IPS DF 19.7 (cell line): Measurements from ENCODE around the gene ZNF740.
A peak's percentile ranks its signal among the peaks of the same experiment; 100 is the strongest.
"Not testable (repeated sequence)": the region's sequence is repeated elsewhere in the genome, so short reads cannot be mapped to it uniquely, and the experiment has no call there.

Experiments
- DNase-seq: peaks from one replicate; pipeline ENCODE4 v3.0.0-alpha.2; 2013; ENCODE audit warnings: low read depth, low spot score

The ZNF740 gene

DNA sequence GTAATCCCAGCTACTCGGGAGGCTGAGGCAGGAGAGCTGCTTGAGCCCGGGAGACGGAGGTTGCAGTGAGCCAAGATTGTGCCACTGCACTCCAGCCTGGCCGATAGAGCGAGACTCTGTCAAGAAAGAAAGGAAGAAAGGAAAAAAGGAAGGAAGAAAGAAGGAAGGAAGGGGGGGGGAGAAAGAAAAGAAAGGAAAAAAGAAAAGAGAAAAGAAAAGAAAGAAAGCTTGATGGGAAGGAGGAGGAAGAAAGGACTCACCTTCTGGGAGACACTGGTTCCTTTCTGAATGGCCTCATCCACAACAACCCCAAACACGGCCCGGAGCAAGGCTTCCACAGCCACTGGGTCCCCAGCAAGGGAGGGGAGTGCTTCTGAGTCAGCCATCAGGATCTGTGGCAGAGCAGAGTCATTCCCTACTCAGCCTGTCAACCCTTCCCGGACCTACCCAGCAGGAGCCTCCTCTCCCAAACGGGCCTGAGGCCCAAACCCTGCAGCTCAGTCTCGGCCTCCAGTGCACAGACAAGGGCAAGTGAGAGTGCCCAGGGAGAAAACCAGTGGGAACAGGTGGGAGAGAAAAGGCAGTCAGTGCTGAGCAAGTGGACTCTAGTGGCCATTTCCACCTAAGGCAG lies 7.3 kb upstream of the ZNF740 start:
- DNase-seq: no peak

DNA sequence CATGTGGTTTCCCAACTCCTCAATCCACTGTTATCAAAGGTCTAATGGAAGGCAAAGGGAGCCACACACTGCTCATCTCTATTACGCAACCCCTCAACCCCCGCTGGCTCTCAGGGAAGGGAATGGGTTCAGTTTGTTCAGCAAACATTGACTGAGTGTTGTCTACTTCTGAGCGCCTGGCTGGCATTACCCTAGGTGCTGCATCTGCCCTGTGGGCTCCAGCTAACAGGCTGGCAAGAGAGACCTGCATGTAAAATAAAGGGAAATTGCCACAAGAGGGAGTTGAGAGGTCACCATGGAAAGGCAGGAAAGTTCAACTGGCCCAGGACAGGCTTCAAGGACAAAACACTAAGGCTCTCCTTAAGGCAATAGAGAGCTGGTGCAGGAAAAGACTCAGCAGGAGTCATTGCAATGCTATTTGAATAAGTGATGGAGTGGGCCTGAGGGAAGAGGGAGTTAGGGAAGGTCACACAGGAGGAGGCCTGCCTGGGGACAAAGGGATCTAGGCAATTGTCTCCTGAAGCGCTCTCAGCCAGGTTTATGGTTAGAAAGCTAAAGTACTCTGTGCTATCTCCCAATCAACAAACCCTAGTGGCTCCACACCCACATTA lies 5.5 kb upstream of the ZNF740 start:
- peak; percentile 98 for DNase-seq

DNA sequence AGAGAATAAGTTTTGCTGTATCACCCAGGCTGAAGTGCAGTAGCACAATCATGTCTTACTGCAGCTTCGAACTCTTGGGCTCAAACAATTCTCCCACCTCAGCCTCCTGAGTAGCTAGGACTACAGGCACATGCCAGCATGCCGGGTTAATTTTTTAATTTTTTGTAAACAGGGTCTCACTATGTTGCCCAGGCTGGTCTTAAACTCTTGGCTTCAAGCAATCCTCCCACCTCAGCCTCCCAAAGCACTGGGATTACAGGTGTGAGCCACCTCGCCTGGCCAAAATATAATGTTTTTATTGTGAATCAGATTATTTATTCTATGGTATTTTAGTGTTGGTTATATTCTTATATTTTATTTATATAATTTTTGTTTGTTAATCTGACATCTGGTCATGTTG lies 3.8 kb upstream of the ZNF740 start:
- DNase-seq: no peak

DNA sequence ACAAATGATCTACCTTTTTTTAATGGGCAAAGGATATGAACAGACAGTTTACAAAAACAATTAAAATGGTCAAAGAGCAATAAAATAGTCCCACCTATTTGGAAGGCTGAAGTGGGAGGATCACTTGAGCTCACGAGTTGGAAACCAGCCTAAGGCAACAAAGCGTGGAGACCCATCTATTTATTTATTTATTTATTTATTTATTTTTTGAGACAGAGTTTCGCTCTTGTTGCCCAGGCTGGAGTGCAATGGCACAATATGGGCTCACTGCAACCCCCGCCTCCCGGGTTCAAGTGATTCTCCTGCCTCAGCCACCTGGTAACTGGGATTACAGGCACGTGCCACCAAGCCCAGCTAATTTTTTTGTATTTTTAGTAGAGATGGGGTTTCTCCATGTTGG lies 3.1 kb upstream of the ZNF740 start:
- not testable (repeated sequence) for DNase-seq

GRCh38 chr12:53178803-53179202 lies 1.7 kb upstream of the ZNF740 start:
- DNase-seq: not testable (repeated sequence)

DNA sequence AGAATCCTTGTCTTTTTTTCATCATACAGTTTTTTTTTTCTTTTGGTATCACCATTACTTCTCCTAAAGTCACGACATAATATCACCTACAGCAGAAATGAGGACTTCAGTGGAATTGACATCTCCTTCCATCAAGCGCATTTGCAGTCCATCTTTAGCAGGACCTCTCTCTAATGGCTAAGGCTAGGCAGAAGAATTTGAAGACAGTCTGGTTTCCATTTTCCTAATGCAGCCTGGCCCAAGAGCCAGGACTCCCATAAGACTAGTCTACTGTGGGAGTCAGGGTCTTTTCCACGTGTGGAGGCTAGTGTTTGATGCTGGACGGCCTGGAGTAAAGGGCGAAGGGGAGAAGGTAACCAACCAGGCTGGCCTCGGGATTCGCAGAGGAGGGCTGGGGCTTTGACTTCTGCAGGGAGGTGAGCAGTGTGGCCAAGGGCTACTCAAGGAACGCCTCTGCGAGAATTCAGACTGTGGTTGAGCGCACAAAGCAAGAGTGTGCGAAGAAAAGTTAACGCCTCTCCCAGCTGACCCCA lies 769 bp upstream of the ZNF740 start:
- DNase-seq: no peak

GRCh38 chr12:53180931-53181645 lies 566 bp downstream of the ZNF740 start:
- no peak for DNase-seq

DNA sequence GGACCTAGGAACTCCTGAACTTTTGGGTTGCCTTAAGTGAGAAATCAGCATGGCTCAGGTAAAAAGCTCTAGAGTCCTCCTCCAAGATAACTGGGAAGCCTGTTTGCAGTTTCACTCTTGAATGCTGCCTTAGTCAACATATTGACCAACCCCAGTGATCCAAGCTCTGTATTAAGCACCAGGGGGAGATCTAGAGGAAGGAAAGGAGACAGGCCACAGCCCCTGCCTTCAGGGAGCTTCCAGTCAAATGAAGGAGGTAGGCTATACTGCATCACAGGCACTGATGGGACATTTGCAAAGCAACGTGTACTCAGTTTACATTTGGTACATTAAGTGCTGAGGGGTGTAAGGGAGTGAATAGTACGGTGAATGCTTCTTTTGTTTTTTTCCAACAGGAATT lies 1.4 kb downstream of the ZNF740 start:
- no peak for DNase-seq

GRCh38 chr12:53182903-53183302 lies 2.4 kb downstream of the ZNF740 start:
- no peak for DNase-seq

GRCh38 chr12:53184828-53185227 lies 4.3 kb downstream of the ZNF740 start:
- DNase-seq: no peak

- DNase-seq: no peak
Observed at GRCh38 chr12:53185582-53186153, 5.1 kb downstream of the ZNF740 start.

DNA sequence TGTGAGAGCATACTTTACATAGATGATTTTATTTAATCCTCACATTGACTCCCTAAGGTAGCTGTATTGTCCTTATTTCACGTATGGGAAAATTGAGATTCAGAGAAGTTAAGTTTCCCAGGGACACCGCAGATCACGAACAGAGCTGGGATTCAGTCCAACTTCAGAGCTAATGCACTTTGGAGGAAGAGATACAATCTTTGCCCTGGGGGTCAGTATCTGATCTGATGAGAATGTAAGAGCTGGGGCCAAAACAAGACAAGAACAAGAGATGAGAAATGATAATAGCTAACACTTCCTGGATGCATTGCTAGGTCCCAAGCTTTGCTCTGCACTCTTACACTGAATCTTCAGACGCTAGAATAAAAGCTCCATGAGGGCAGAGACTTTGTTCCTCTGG lies 6.2 kb downstream of the ZNF740 start:
- DNase-seq: no peak

DNA sequence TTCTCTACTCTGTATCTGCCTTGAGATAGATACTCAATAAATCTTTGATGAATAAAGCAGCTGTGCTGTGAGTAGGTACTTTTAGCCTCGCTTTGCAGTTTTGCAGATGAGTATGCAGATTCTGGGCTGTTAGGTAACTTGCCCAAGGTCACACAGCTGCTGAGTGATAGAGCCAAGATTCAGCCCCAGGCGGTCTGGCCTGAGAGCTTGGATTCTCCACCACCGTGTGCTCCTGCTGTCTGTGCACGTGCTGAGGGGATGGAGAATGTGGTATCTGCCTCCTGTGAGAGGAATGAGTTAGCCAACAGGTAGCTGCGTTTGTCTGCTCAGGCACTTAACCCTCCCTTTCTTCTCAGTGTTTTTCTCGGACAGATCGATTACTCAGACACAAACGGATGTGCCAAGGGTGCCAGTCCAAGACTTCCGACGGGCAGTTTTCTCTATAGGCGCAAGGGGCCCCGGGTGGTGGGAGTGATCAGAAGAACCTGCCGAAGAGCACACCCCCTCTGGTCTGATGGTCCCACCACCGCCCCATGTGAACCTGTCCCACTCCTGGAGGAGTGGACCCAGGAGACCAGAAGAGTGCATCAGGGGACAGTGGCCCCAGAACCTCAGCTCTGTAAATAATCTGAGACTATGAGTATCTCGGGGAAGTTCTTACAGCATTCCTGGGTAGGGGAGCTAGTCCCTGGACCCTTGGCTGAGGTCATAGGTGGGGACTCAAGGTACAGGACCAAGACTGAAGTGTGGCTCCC lies 6.8 kb downstream of the ZNF740 start:
- DNase-seq: no peak

DNA sequence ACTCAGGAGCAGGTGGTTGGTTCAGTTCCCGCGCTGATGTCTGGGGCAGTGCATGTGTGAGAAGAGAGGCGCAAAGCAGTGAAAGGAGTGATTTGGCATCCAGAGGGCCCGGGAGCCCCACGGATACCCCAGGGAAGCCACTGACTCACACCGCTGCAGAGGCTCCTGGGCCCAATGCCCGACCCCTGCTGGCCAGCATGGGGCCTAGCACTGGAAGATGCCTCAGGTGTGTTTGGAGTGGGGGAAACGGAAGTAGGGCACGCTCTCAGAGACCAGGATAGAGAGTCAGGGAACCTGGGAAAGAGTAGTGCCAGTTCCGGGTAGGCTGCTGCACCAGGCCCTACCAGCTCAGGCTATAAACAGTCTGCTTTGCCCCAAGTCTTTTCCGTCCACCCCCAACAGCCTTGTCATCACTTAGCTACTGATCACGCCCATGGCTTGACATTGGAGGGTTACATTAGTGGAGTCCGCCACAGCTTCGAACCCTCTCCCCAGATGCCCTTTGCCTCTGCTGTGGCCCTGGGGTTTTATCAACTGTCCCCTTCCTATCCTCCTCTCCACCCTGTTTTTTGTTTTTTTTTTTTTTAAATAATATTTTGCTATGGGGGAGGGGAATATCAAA lies 9.7 kb downstream of the ZNF740 start:
- DNase-seq: peak; percentile 56

- DNase-seq: no peak
Observed at GRCh38 chr12:53191096-53191884, 10.8 kb downstream of the ZNF740 start.

GRCh38 chr12:53191885-53192530 lies 11.5 kb downstream of the ZNF740 start:
- no peak for DNase-seq

DNA sequence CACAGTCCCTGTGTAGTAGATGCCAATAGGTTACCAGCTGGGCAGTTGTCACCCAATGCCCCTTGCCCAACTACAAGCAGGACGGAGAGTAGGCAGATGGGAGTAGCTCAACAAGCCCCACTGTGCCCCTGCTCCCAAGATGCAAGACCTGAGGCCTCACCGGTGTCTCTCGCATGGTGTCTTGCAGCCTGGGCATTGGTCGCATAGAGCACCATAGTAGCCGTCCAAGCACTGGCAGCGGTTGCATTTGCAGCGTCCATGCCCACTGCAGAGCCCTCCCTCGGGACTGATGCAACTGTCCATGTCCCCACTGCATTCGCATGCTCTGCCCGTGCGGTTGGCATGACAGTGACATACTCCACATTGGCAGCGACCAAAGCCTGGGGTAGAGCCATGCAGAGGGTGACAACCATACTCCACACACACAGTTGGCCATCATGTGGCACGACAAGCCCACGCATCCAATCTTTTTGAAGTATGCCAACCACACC lies 12.1 kb downstream of the ZNF740 start:
- no peak for DNase-seq

GRCh38 chr12:53193040-53193439 lies 12.5 kb downstream of the ZNF740 start:
- no peak for DNase-seq

- no peak for DNase-seq
Observed at GRCh38 chr12:53193985-53194716, 13.6 kb downstream of the ZNF740 start.
